NOMO-1 treated with dmso at 0.1 percent for 144 hours (cell line): ENCODE data around the gene UGT1A10.
"Not testable (repeated sequence)": the region's sequence is repeated elsewhere in the genome, so short reads cannot be mapped to it uniquely, and the experiment has no call there.

Experiments used
- DNase-seq: peaks from one replicate; lab custom pipeline; 2025; ENCODE audit not compliant: unreplicated experiment; lab: John Stamatoyannopoulos, UW

The UGT1A10 gene

DNA sequence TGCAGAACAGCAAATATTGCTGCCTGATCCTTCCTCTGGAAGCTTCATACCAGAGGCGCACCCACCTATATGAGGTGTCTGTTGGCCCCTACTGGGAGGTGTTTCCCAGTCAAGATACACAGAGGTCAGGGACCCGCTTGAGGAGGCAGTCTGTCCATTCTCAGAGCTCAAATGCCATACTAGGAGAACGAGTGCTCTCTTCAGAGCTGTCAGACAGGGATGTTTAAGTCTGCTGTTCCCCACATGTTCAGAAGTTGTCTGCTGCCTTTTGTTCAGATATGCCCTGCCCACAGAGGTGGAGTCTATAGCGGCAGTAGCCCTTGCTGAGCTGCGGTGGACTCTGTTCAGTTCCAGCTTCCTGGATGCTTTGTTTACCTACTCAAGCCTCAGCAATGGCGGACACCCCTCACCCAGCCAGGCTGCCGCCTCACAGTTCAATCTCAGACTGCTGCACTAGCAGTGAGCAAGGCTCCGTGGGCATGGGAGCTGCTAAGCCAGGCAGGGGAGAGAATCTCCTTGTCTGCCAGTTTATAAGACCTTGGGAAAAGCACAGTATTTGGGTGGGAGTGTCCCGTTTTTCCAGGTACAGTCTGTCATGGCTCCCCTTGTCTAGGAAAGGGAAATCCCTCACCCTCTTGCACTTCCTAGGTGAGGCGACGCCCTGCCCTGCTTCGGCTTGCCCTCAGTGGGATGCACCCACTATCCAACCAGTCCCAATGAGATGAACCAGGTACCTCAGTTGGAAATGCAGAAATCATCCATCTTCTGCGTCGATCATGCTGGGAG, 100.8 kb downstream of the UGT1A10 start:
- DNase-seq, result not testable (repeated sequence)

DNA sequence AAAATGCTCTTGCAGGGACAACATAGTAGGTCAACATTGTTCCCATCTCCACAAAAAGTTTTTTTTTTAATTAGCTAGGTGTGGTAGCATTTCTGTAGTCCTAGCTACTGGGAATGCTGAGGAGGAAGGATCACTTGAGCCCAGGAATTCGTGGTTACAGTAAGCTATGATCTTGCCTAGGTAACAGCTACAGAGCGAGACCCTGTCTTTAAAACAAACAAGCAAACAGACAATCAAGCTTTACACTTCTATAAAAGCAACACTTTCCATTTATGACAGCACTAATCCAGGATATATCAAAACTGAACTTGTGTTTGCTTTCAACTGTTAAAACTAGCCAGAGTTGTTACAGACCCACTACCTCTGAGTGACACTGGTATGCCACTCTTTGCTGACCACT, 104.6 kb downstream of the UGT1A10 start:
- DNase-seq, result no peak

DNA sequence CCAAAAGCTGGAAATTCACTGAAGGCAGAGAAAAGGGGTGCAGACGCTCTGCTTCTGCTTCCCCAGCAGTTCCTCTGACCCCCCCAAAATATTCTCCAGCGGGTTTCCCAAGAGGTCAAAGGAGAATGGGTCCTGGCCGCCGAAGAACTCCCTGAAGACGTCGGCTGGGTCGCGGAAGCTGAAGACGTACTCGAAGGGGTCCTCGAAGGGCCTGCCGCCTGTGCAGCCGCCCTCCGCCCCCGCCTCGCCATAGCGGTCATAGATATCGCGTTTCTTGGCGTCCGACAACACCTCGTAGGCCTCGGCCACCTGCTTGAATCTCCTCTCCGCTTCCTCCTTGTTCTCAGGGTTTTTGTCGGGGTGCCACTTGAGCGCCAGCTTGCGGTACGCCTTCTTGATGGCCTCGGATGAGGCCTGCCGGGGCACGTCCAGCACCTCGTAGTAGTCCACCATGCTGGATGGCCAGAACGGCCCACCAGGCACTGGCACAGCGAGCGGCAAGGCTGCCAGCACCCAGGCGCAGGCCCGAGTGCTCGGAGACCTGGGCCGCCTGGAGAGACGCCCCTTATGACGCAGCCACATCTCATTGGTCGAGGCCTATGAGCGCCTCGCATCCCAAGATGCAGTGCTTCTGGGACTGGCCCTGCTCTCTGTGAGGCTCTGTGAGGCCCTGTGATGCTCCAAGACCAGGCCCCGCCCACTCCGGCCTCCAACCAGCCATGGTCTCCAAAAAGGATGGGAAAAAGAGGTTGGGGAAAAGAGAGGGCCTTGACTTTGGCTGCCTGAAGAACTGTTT, 107.4 kb downstream of the UGT1A10 start:
- DNase-seq, result no peak

- DNase-seq, result no peak
These were observed 109.0 kb downstream of the UGT1A10 start for GRCh38 chr2:233745073-233745755.

GRCh38 chr2:233745838-233746237, 109.6 kb downstream of the UGT1A10 start:
- not testable (repeated sequence) for DNase-seq

- no peak for DNase-seq
These were observed 110.4 kb downstream of the UGT1A10 start for GRCh38 chr2:233746475-233747282.

- no peak for DNase-seq
These were observed 111.0 kb downstream of the UGT1A10 start for GRCh38 chr2:233747283-233747544.

GRCh38 chr2:233750689-233751088, 114.4 kb downstream of the UGT1A10 start:
- not testable (repeated sequence) for DNase-seq

DNA sequence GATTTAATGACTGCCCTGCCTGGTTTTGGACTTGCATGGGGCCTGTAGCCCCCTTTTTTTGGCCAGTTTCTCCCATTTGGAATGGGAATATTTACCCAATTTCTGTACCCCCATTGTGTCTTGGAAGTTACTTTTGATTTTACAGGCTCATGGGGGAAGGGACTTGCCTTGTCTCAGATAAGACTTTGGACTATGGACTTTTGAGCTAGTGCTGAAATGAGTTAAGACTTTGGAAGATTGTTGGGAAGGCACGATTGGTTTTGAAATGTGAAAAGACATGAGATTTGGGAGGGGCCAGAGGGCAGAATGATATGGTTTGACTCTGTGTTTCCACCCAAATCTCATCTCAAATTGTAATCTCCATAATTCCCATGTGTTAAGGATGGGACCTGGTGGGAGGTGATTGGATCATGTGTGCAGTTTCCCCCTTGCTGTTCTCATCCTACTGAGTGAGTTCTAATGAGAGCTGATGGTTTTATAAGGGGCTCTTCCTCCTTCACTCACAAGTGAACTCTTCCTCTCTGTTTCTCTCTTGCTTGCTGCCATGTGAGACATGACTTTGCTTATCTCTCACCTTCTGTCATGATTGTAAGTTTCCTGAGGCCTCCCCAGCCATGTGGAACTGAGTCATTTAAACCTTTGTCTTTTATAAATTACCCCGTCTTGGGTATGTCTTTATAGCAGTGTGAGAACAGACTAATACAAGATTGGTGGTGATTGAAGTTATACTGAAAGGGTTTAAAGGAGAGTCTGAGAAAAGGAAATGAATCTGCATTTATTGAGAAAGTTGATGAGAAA, 115.2 kb downstream of the UGT1A10 start:
- DNase-seq, result not testable (repeated sequence)

- DNase-seq, result no peak
These were observed 118.8 kb downstream of the UGT1A10 start for GRCh38 chr2:233754872-233755611.

GRCh38 chr2:233756429-233757081, 120.3 kb downstream of the UGT1A10 start:
- no peak for DNase-seq

GRCh38 chr2:233758141-233758540, 121.9 kb downstream of the UGT1A10 start:
- no peak for DNase-seq

DNA sequence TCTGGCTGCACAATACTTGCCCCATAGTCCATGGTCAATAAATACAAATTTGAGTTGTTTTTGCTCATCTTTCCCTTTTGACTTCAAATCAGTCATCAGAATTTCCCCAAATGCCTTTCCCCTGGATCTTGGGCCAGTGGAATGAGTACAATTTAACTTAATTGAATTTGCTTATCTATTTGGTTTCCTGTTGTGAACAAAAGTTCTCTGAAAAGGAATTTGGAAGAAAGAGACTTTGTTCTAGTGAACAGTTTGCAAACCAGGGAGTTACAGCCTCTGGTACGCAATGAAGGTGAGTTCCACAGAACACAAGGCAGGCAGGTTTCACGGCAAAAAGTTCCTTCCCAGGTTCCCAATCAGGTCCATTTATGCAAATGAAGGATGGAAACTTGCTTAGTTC, 122.6 kb downstream of the UGT1A10 start:
- no peak for DNase-seq

GRCh38 chr2:233760043-233760442, 123.8 kb downstream of the UGT1A10 start, which contains the start of gene UGT1A1:
TSS of gene UGT1A1 (plus strand) at chr2:233760270. CDS start at chr2:233760288, 18 bp downstream.
- DNase-seq, result no peak

DNA sequence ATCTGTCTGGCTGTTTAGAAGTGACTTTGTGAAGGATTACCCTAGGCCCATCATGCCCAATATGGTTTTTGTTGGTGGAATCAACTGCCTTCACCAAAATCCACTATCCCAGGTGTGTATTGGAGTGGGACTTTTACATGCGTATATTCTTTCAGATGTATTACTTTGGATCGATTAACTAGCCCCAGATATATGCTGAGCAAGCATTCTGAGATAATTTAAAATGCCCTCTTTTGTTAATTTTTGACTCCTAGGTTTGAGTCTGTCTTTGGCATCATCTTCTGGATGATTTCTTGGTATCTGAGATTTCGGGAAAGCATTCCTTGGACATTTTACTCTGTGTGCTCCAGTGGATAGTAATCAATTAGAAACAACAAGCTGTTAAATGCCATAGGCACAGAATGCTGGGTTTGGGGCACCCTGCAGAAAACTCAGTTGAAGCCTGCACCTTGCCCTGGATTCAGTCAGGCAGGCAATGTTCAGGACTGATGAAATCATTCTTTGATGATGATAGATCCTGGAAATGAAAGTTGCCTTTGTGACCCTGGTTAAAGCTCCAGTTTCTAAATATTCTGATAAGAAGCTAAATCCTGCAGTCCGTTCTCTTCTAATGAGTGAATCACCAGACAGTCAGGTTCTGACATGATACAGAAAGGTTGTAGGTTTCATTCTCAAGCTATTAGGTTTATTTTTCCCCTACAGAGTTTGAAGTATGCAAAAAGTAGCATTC, 125.0 kb downstream of the UGT1A10 start:
- DNase-seq, result no peak

DNA sequence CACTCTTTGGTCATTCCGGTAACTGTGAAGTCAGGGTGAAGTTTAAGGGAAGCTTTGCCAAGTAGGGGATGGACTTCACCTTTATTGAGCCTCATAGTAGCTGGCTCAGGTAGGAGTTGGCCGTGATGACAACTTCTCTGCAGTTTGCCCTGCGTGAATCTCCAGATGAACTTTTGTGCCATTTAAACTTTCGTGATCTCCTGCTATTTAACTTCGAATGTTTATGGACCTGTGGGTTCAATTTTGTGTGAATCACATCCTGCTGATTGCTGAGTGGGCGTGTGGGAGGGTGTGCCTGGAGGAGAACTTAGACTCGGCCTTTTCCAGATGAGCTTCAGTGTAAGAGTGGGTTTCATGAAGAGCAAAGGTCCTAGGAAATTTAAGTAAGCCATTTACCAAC, 128.0 kb downstream of the UGT1A10 start:
- DNase-seq, result no peak

DNA sequence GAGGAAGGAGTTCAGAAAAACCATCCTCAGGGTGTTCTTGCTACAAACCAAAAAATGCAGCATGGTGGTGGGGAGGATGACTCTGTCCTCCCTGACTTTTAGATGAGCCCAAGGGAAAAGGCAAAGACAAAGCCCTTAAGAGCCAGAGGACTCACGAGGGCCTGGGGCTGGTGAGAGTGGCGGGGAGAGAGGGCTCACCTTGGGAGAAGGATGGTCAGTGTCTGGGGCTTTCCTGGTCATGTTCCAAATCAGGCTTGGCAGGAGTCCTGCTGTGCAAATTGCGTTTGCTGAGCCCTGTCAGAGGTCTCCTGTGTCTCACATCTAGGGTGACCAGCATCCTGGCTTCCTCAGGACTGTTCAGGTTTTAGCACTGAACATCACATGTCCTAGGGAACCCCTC, 128.5 kb downstream of the UGT1A10 start:
- DNase-seq, result no peak

GRCh38 chr2:233766416-233766815, 130.2 kb downstream of the UGT1A10 start:
- DNase-seq, result no peak
